SK-N-SH (cell line): ENCODE results near the gene ODAM. TPM values are rescaled to one million over a fixed set of nuclear protein-coding genes. Genes with fewer than 3 reads are reported as not detected.

Experiments
- CTCF ChIA-PET: fragments of 300-600, 350-600 bp; formaldehyde crosslinking; extraction: SDS; loops from one replicate; lab custom pipeline; 2021; lab: Yijun Ruan, JAX
- POLR2A ChIA-PET: fragments of 350-600 bp; sonication (Branson Sonifier 250); formaldehyde crosslinking; extraction: SDS; loops from one replicate; lab custom pipeline; 2020; ENCODE audit warnings: antibody characterized with exemption, inconsistent platforms; lab: Yijun Ruan, JAX
- DNase-seq: peaks from one replicate; pipeline ENCODE4 v3.0.0; 2012
- H2AFZ ChIP-seq: fragments of 200-600 bp; sonication (generic); 2 replicates; pipeline ENCODE4 v1.8.1; 2016; ENCODE audit warnings: antibody characterized with exemption, mild to moderate bottlenecking, low read depth
- H3F3A ChIP-seq: fragments of 200-600 bp; sonication (generic); replicated peaks from 2 replicates; pipeline ENCODE3; 2016; ENCODE audit warnings: antibody characterized with exemption, mild to moderate bottlenecking; ENCODE audit not compliant: insufficient read depth
- H3K27ac ChIP-seq, 2 experiments: fragments of 200-500 bp in 1 of 2; fragments of 200-600 bp in 1 of 2; sonication (Bioruptor generic) in 1 of 2; sonication (generic), shearing (Covaris generic) in 1 of 2; 2 replicates each; pipeline versions ENCODE4 v1.5.1 to v1.6.1; 2014 to 2016; ENCODE audit warnings: low read depth in 2 of 2, inconsistent platforms in 1 of 2, low read length in 1 of 2, mild to moderate bottlenecking in 1 of 2, mixed read lengths in 1 of 2
- H3K27me3 ChIP-seq: fragments of 200-600 bp; sonication (generic), shearing (Covaris generic); 2 replicates; pipeline ENCODE4 v1.6.1; 2016; ENCODE audit warnings: mixed run types; ENCODE audit not compliant: insufficient read depth
- H3K36me3 ChIP-seq, 2 experiments: fragments of 200-500 bp in 1 of 2; fragments of 200-600 bp in 1 of 2; sonication (Bioruptor generic) in 1 of 2; sonication (generic) in 1 of 2; replicated peaks in 1 of 2; 2 replicates each; pipeline versions ENCODE3 to v1.5.1; 2014 to 2016; ENCODE audit warnings: low read length in 1 of 2, mild to moderate bottlenecking in 1 of 2; ENCODE audit not compliant: insufficient read depth in 2 of 2, control insufficient read depth in 1 of 2
- H3K4me1 ChIP-seq, 2 experiments: fragments of 200-500 bp in 1 of 2; fragments of 200-600 bp in 1 of 2; sonication (Bioruptor generic) in 1 of 2; sonication (generic), shearing (Covaris generic) in 1 of 2; 2 replicates each; pipeline versions ENCODE4 v1.5.1 to v1.6.1; 2014 to 2016; ENCODE audit warnings: low read depth in 1 of 2, low read length in 1 of 2, mixed run types in 1 of 2; ENCODE audit not compliant: insufficient read depth in 2 of 2, control insufficient read depth in 1 of 2
- H3K4me2 ChIP-seq: fragments of 200-600 bp; sonication (generic), shearing (Covaris generic); 2 replicates; pipeline ENCODE4 v1.6.1; 2017; ENCODE audit warnings: mixed run types
- H3K4me3 ChIP-seq, 2 experiments: fragments of 200-500 bp in 1 of 2; fragments of 200-600 bp in 1 of 2; sonication (Bioruptor generic) in 1 of 2; sonication (generic), shearing (Covaris generic) in 1 of 2; 2 replicates each; pipeline versions ENCODE4 v1.5.1 to v1.8.1; 2014 to 2016; ENCODE audit warnings: low read depth in 2 of 2, inconsistent platforms in 1 of 2, low read length in 1 of 2, mild to moderate bottlenecking in 1 of 2, mixed read lengths in 1 of 2, moderate library complexity in 1 of 2
- H3K79me2 ChIP-seq: fragments of 200-600 bp; sonication (generic); 2 replicates; pipeline ENCODE4 v1.8.1; 2017; ENCODE audit warnings: mild to moderate bottlenecking; ENCODE audit not compliant: insufficient read depth
- H3K9ac ChIP-seq: fragments of 200-600 bp; sonication (generic); 2 replicates; pipeline ENCODE4 v1.6.1; 2017; ENCODE audit warnings: mixed run types
- H3K9me2 ChIP-seq: fragments of 200-600 bp; sonication (generic); 2 replicates; pipeline ENCODE4 v1.6.1; 2017; ENCODE audit warnings: mixed run types
- H3K9me3 ChIP-seq: fragments of 200-600 bp; sonication (generic); 2 replicates; pipeline ENCODE4 v1.6.1; 2017; ENCODE audit warnings: mixed run types, mild to moderate bottlenecking, moderate library complexity
- H4K20me1 ChIP-seq: fragments of 200-600 bp; sonication (generic); 2 replicates; pipeline ENCODE4 v1.6.1; 2017; ENCODE audit warnings: mild to moderate bottlenecking, mixed run types; ENCODE audit not compliant: insufficient read depth
- CHD2 ChIP-seq: fragments of 150-350 bp; IDR thresholded peaks from 2 replicates; pipeline ENCODE4 v1.6.1; 2018; ENCODE audit warnings: low read length; ENCODE audit not compliant: partially characterized antibody
- CTCF ChIP-seq: fragments of 200-600 bp; sonication (generic); IDR thresholded peaks from 2 replicates; pipeline ENCODE4 v1.6.1; 2017; ENCODE audit warnings: antibody characterized with exemption, mild to moderate bottlenecking, moderate library complexity
- EZH2phosphoT487 ChIP-seq: fragments of 200-600 bp; sonication (generic); IDR thresholded peaks from 2 replicates; pipeline ENCODE4 v1.6.1; 2017; ENCODE audit warnings: low read depth, mixed run types, mild to moderate bottlenecking, antibody characterized with exemption, moderate library complexity, borderline replicate concordance
- FOXJ3 ChIP-seq: sonication (generic); formaldehyde crosslinking; IDR thresholded peaks from 2 replicates; pipeline ENCODE4 v1.5.1; 2020; ENCODE audit warnings: mild to moderate bottlenecking, missing genetic modification reagents
- FOXM1 ChIP-seq: IDR thresholded peaks from 2 replicates; pipeline ENCODE4 v1.4.0; 2012; ENCODE audit warnings: low read depth, mild to moderate bottlenecking
- GATA2 ChIP-seq: sonication (generic); formaldehyde crosslinking; IDR thresholded peaks from 2 replicates; pipeline ENCODE4 v1.5.0; 2020; ENCODE audit warnings: mild to moderate bottlenecking, missing genetic modification reagents
- IRF3 ChIP-seq: fragments of 150-350 bp; IDR thresholded peaks from 2 replicates; pipeline ENCODE4 v1.6.1; 2016; ENCODE audit warnings: mild to moderate bottlenecking, low read depth, low read length
- MXI1 ChIP-seq: IDR thresholded peaks from 2 replicates; pipeline ENCODE4 v1.6.1; 2012; ENCODE audit warnings: mild to moderate bottlenecking, low read depth, low read length, improper control_type of control experiment
- NFIC ChIP-seq: IDR thresholded peaks from 2 replicates; pipeline ENCODE4 v1.4.0; 2012; ENCODE audit warnings: borderline replicate concordance
- NRF1 ChIP-seq: IDR thresholded peaks from 2 replicates; pipeline ENCODE4 v1.6.1; 2012; ENCODE audit warnings: low read depth, mild to moderate bottlenecking, low read length
- POLR2AphosphoS5 ChIP-seq: IDR thresholded peaks from 2 replicates; pipeline ENCODE4 v1.6.1; 2012; ENCODE audit warnings: low read depth, low read length
- REST ChIP-seq: IDR thresholded peaks from 2 replicates; pipeline ENCODE4 v1.6.1; 2012; ENCODE audit warnings: mild to moderate bottlenecking, low read depth, low read length, moderate library complexity
- RXRA ChIP-seq: IDR thresholded peaks from 2 replicates; pipeline ENCODE4 v1.4.0; 2012; ENCODE audit warnings: low read depth, mild to moderate bottlenecking, borderline replicate concordance
- SIN3A ChIP-seq: IDR thresholded peaks from 2 replicates; pipeline ENCODE4 v1.6.1; 2012; ENCODE audit warnings: low read depth, mild to moderate bottlenecking, low read length, moderate library complexity, borderline replicate concordance
- SMC3 ChIP-seq: IDR thresholded peaks from 2 replicates; pipeline ENCODE4 v1.6.1; 2012; ENCODE audit warnings: low read depth, low read length, improper control_type of control experiment
- TEAD4 ChIP-seq: IDR thresholded peaks from 2 replicates; pipeline ENCODE4 v1.4.0; 2012; ENCODE audit warnings: mild to moderate bottlenecking, borderline replicate concordance; ENCODE audit not compliant: insufficient read depth
- WGBS: methylation state at CpG from one replicate; pipeline ENCODE4 v1.1.6; 2017; ENCODE audit warnings: low lambda C conversion rate; 5-methylcytosine and 5-hydroxymethylcytosine counted together
- polyA plus RNA-seq, 3 experiments: library from polyadenylated mRNA; depleted of rRNA; stranded (reverse); fragments of >200 nt; gene quantifications; 2 replicates each; pipeline ENCODE4 v1.2.3, GENCODE V29; 2012

The ODAM gene
- polyA plus RNA-seq, 1 of the 3 experiments (the other 2 are of a cell fraction): not detected

GRCh38 chr4:70158576-70158975 lies 36.9 kb upstream of the ODAM start:
- ChIA-PET POLR2A (no interaction called here), CTCF (interaction anchor here (1.8 kb wide), 1 partner anchor 25 kb away, joined by 4 read pairs; no protein-coding TSS in a partner anchor)
- no peaks in the 10 kb centered on the region for H3K79me2 ChIP-seq
- DNase-seq: no peak
- H3K27ac ChIP-seq: no peak overlapping the region
- no peaks in the 10 kb centered on the region for H4K20me1 ChIP-seq
- 3% methylated on average over 2 of the region's 2 CpGs for WGBS
- H3F3A ChIP-seq: no peaks in the 10 kb centered on the region
- no peak overlapping the region for H3K9ac ChIP-seq
- no peaks in the 10 kb centered on the region for H3K36me3 ChIP-seq
- H3K4me2 ChIP-seq: no peak overlapping the region
- H3K9me3 ChIP-seq: no peaks in the 10 kb centered on the region
- no peaks in the 10 kb centered on the region for H3K27me3 ChIP-seq
- no peak overlapping the region for H3K4me3 ChIP-seq
- H3K9me2 ChIP-seq: no peaks in the 10 kb centered on the region
- H3K4me1 ChIP-seq: no peaks in the 10 kb centered on the region
- TF ChIP-seq RXRA (no peak), FOXJ3 (CRISPR knock-in tag) (no peak), NRF1 (no peak), GATA2 (no peak), CTCF (no peak), IRF3 (no peak), MXI1 (no peak), TEAD4 (no peak), FOXM1 (no peak), EZH2phosphoT487 (no peak), SIN3A (no peak), SMC3 (no peak)
- no peak overlapping the region for H2AFZ ChIP-seq

- WGBS: 9% methylated on average over 5 of the region's 5 CpGs
- Histone ChIP-seq H3K4me2 (no peak overlapping the region), H3K9me2 (no peaks in the 10 kb centered on the region), H2AFZ (no peak overlapping the region), H3K79me2 (no peaks in the 10 kb centered on the region), H3K36me3 (no peaks in the 10 kb centered on the region), H4K20me1 (no peaks in the 10 kb centered on the region), H3K9me3 (no peaks in the 10 kb centered on the region), H3K9ac (no peak overlapping the region), H3F3A (no peaks in the 10 kb centered on the region), H3K4me3 (no peak overlapping the region), H3K27ac (no peak overlapping the region), H3K27me3 (no peaks in the 10 kb centered on the region; the same call in 1 of the 2 replicates), H3K4me1 (no peaks in the 10 kb centered on the region)
- no peak for DNase-seq
- POLR2A ChIA-PET: no interaction called here
- TF ChIP-seq CHD2: no peak
- no peak for TF ChIP-seq POLR2AphosphoS5
- no peak for TF ChIP-seq FOXJ3 (CRISPR knock-in tag)
- TF ChIP-seq FOXM1: no peak
- TF ChIP-seq SMC3: no peak
- TF ChIP-seq NFIC: no peak
- no peak for TF ChIP-seq RXRA
- TF ChIP-seq SIN3A: no peak
- no peak for TF ChIP-seq IRF3
- TF ChIP-seq REST: no peak
- TF ChIP-seq TEAD4: no peak
- CTCF ChIA-PET: no interaction called here
Observed at GRCh38 chr4:70177090-70177489, 18.4 kb upstream of the ODAM start.
